ENCODE results near the gene GRIK3. TPM values are rescaled to one million over a fixed set of nuclear protein-coding genes. Genes with fewer than 3 reads are reported as not detected.
"Not testable (repeated sequence)": the region's sequence is repeated elsewhere in the genome, so short reads cannot be mapped to it uniquely, and the experiment has no call there.

Gene GRIK3
- total and polyA plus RNA-seq, 7 experiments from 2014 or later: not detected

DNA sequence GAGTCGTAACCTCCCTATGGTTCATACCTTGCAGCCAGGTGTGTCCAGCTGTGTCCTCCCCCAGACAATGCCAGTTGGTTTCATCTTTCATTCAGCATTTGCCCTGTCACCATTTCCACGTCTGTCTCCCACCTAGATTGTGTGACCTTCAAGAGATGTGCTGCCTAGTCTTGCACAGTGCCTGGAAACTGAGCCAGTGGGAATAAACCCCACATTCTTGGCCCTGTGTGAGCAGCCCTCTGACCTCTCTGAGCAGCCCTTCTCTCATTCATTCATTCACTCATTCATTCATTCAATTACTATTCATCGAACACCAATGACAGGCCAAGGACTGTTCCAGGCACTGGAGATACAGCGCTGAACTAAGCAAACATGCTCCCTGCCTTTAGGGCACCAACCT, 115.7 kb downstream of the GRIK3 start:
- Mint-ChIP-seq H3K4me1 (no peaks in the 10 kb centered on the region), H3K4me3 (no peak overlapping the region), H3K27ac (no peak overlapping the region), H3K36me3 (no peaks in the 10 kb centered on the region), H3K9me3 (peaks cover 0 to 14% (median 1%) of the 10 kb centered on the region in 11 donors), H3K27me3 (peaks cover 0 to 38% (median 21%) of the 10 kb centered on the region in 5 donors)
- intact Hi-C loops (cut with micrococcal nuclease): no loop called here
- no peaks in the 10 kb centered on the region for H3K4me1 ChIP-seq (ENCODE audit: control insufficient read depth in 2 of 2, insufficient read depth in 2 of 2, low read length in 2 of 2)
- H3K27ac ChIP-seq (ENCODE audit: low read depth, low read length): no peak overlapping the region
- peaks cover 0 to 9% (median 0%) of the 10 kb centered on the region in 3 experiments for H3K9me3 ChIP-seq (ENCODE audit: control insufficient read depth in 2 of 3, low read length in 3 of 3)
- ChIA-PET CTCF (no interaction called here), POLR2A (no interaction called here)
- no peaks in the 10 kb centered on the region for H3K27me3 ChIP-seq (ENCODE audit: control insufficient read depth in 2 of 2, insufficient read depth in 2 of 2, low read length in 2 of 2)
- ATAC-seq (no peak), DNase-seq (no peak)
- no peak overlapping the region for H3K4me3 ChIP-seq (ENCODE audit: low read length)
- no peaks in the 10 kb centered on the region for H3K36me3 ChIP-seq (ENCODE audit: control insufficient read depth in 2 of 3, insufficient read depth in 3 of 3, low read length in 3 of 3)

- peaks cover 0 to 13% (median 1%) of the 10 kb centered on the region in 11 donors for H3K9me3 Mint-ChIP-seq
- intact Hi-C loops (cut with micrococcal nuclease); POLR2A ChIA-PET: not testable (repeated sequence)
These were observed 117.8 kb downstream of the GRIK3 start for GRCh38 chr1:36916542-36916941.

GRCh38 chr1:36913484-36914060, 120.7 kb downstream of the GRIK3 start:
- Histone ChIP-seq H3K9me3 (ENCODE audit: control insufficient read depth in 2 of 3, low read length in 3 of 3) (peaks cover 0 to 9% (median 0%) of the 10 kb centered on the region in 3 experiments), H3K4me1 (ENCODE audit: control insufficient read depth in 2 of 2, insufficient read depth in 2 of 2, low read length in 2 of 2) (no peaks in the 10 kb centered on the region), H3K4me3 (ENCODE audit: low read length) (no peak overlapping the region), H3K27ac (ENCODE audit: low read depth, low read length) (no peak overlapping the region), H3K36me3 (ENCODE audit: control insufficient read depth in 2 of 3, insufficient read depth in 3 of 3, low read length in 3 of 3) (no peaks in the 10 kb centered on the region), H3K27me3 (ENCODE audit: control insufficient read depth in 2 of 2, insufficient read depth in 2 of 2, low read length in 2 of 2) (no peaks in the 10 kb centered on the region)
- Mint-ChIP-seq H3K27me3 (peaks cover 0 to 37% (median 30%) of the 10 kb centered on the region in 5 donors), H3K36me3 (no peaks in the 10 kb centered on the region), H3K27ac (peak overlapping the region in 1 of 9 donors; percentile 8), H3K4me3 (no peak overlapping the region), H3K9me3 (peaks cover 0 to 13% (median 1%) of the 10 kb centered on the region in 11 donors), H3K4me1 (no peaks in the 10 kb centered on the region)
- CTCF ChIA-PET: no interaction called here
- no peak for DNase-seq
- intact Hi-C loops (cut with micrococcal nuclease): no loop called here
- no peak for ATAC-seq
- POLR2A ChIA-PET: no interaction called here

More at GRCh38 chr1:36916542-36916941, 117.8 kb downstream of the GRIK3 start:
- H3K4me3 ChIP-seq (ENCODE audit: low read length); DNase-seq; CTCF ChIA-PET; H3K27me3 ChIP-seq (ENCODE audit: control insufficient read depth in 2 of 2, insufficient read depth in 2 of 2, low read length in 2 of 2); H3K36me3 Mint-ChIP-seq; ATAC-seq; H3K4me1 ChIP-seq (ENCODE audit: control insufficient read depth in 2 of 2, insufficient read depth in 2 of 2, low read length in 2 of 2); H3K4me3 Mint-ChIP-seq; H3K36me3 ChIP-seq (ENCODE audit: control insufficient read depth in 2 of 3, insufficient read depth in 3 of 3, low read length in 3 of 3); H3K9me3 ChIP-seq (ENCODE audit: control insufficient read depth in 2 of 3, low read length in 3 of 3); H3K4me1 Mint-ChIP-seq; H3K27ac Mint-ChIP-seq; H3K27ac ChIP-seq (ENCODE audit: low read depth, low read length): not testable (repeated sequence)
- H3K27me3 Mint-ChIP-seq: peaks cover 0 to 42% (median 28%) of the 10 kb centered on the region in 5 donors

GRCh38 chr1:36913016-36913415, 121.3 kb downstream of the GRIK3 start:
- POLR2A ChIA-PET: no interaction called here
- Mint-ChIP-seq H3K9me3 (peaks cover 0 to 13% (median 1%) of the 10 kb centered on the region in 11 donors), H3K36me3 (no peaks in the 10 kb centered on the region), H3K4me1 (no peaks in the 10 kb centered on the region), H3K27me3 (peaks cover 0 to 40% (median 26%) of the 10 kb centered on the region in 5 donors), H3K27ac (no peak overlapping the region), H3K4me3 (no peak overlapping the region)
- CTCF ChIA-PET: no interaction called here
- no peak for ATAC-seq
- Histone ChIP-seq H3K36me3 (ENCODE audit: control insufficient read depth in 2 of 3, insufficient read depth in 3 of 3, low read length in 3 of 3) (no peaks in the 10 kb centered on the region), H3K9me3 (ENCODE audit: control insufficient read depth in 2 of 3, low read length in 3 of 3) (peaks cover 0 to 6% (median 0%) of the 10 kb centered on the region in 3 experiments), H3K4me1 (ENCODE audit: control insufficient read depth in 2 of 2, insufficient read depth in 2 of 2, low read length in 2 of 2) (no peaks in the 10 kb centered on the region), H3K27me3 (ENCODE audit: control insufficient read depth in 2 of 2, insufficient read depth in 2 of 2, low read length in 2 of 2) (no peaks in the 10 kb centered on the region), H3K4me3 (ENCODE audit: low read length) (no peak overlapping the region), H3K27ac (ENCODE audit: low read depth, low read length) (no peak overlapping the region)
- no peak for DNase-seq
- intact Hi-C loops (cut with micrococcal nuclease): no loop called here

DNA sequence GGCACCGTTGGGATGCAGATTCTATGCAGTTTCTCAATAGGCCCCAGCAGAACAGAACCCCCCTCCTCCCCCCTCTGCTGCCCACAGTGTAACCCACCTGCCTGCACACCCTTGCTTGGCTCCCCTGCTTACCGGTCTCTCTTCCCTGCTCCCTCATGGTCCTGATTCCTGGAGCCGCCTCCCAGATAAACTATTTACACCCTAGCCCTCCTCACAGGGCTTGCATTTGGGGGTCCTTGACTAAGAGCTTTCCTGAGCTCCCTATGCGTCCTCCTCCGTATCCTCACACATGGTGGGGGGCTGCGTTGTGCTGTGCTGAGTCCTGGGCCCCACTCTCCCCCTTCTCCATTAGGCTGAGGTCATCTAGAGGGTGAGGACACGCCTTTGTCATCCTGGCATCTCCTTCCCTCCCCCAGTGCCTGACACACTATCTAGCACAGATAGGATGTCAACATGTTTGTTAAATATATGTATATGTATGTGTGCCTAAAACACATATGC, 121.9 kb downstream of the GRIK3 start:
- Histone ChIP-seq H3K4me3 (ENCODE audit: low read length) (no peak overlapping the region), H3K27ac (ENCODE audit: low read depth, low read length) (no peak overlapping the region), H3K27me3 (ENCODE audit: control insufficient read depth in 2 of 2, insufficient read depth in 2 of 2, low read length in 2 of 2) (no peaks in the 10 kb centered on the region), H3K36me3 (ENCODE audit: control insufficient read depth in 2 of 3, insufficient read depth in 3 of 3, low read length in 3 of 3) (no peaks in the 10 kb centered on the region), H3K4me1 (ENCODE audit: control insufficient read depth in 2 of 2, insufficient read depth in 2 of 2, low read length in 2 of 2) (no peaks in the 10 kb centered on the region), H3K9me3 (ENCODE audit: control insufficient read depth in 2 of 3, low read length in 3 of 3) (peaks cover 0 to 6% (median 0%) of the 10 kb centered on the region in 3 experiments)
- Mint-ChIP-seq H3K4me1 (no peaks in the 10 kb centered on the region), H3K4me3 (no peak overlapping the region), H3K36me3 (no peaks in the 10 kb centered on the region), H3K27me3 (peaks cover 0 to 42% (median 28%) of the 10 kb centered on the region in 5 donors), H3K9me3 (peaks cover 0 to 13% (median 0%) of the 10 kb centered on the region in 11 donors), H3K27ac (no peak overlapping the region)
- DNase-seq (no peak), ATAC-seq (no peak)
- ChIA-PET POLR2A (no interaction called here), CTCF (no interaction called here)
- intact Hi-C loops (cut with micrococcal nuclease): no loop called here

DNA sequence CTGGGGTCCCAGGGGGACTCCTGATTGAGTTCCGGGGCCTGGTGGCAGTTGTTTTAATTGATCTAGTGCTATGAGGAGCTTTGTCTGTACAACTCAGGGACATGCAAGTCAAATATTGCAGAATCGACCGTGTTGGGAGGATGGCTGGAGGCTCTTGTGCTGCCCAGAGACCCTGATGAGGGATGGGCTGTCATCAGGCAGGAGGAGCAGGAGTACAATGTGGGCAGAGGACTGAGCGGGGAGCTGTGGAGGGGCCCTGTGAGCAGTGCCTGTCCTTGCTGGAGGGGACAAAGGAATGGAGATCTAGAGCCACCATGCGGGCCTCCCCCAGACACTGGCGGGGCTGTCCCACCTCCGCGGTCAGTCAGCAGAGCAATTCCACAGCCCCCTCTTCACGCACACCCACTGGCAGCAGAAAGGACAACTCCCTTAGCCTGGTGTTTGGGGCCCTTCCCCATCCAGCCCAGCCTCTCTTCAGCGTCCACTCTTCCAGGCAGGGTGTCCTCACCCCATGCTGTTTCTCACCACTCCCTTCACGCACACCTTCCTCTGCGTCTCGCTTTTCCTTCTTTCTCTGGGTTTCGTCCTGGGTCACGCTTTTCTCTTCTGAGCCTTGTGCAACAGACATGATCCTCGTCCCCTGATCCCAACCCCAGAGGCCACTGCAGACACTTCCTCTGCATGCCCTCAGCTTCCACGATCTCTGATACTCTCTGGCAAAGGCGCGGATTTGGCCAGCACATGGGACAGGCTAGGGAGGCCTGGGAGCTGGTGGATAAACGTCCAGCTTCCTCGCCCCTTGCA, 122.6 kb downstream of the GRIK3 start:
- Histone ChIP-seq H3K4me1 (ENCODE audit: control insufficient read depth in 2 of 2, insufficient read depth in 2 of 2, low read length in 2 of 2) (no peaks in the 10 kb centered on the region), H3K27me3 (ENCODE audit: control insufficient read depth in 2 of 2, insufficient read depth in 2 of 2, low read length in 2 of 2) (no peaks in the 10 kb centered on the region), H3K9me3 (ENCODE audit: control insufficient read depth in 2 of 3, low read length in 3 of 3) (peaks cover 0 to 6% (median 0%) of the 10 kb centered on the region in 3 experiments), H3K27ac (ENCODE audit: low read depth, low read length) (no peak overlapping the region), H3K4me3 (ENCODE audit: low read length) (no peak overlapping the region), H3K36me3 (ENCODE audit: control insufficient read depth in 2 of 3, insufficient read depth in 3 of 3, low read length in 3 of 3) (no peaks in the 10 kb centered on the region)
- no peaks in the 10 kb centered on the region for H3K4me1 Mint-ChIP-seq
- H3K27ac Mint-ChIP-seq: no peak overlapping the region
- peaks cover 0 to 49% (median 33%) of the 10 kb centered on the region in 5 donors for H3K27me3 Mint-ChIP-seq
- ChIA-PET POLR2A (no interaction called here), CTCF (no interaction called here)
- H3K4me3 Mint-ChIP-seq: no peak overlapping the region
- H3K9me3 Mint-ChIP-seq: peaks cover 0 to 10% (median 0%) of the 10 kb centered on the region in 11 donors
- intact Hi-C loops (cut with micrococcal nuclease): no loop called here
- ATAC-seq (no peak), DNase-seq (no peak)
- no peaks in the 10 kb centered on the region for H3K36me3 Mint-ChIP-seq

Data from naive thymus-derived CD4-positive, alpha-beta T cell (primary cell).